Astrocyte (in vitro differentiated cells and primary cell): ENCODE measurements around the gene CASTOR1.

ENCODE experiments used
- EZH2 ChIP-seq: IDR thresholded peaks from 2 replicates; pipeline ENCODE4 v1.6.1; 2012; ENCODE audit warnings: mild to moderate bottlenecking, low read length, inconsistent platforms; ENCODE audit not compliant: insufficient read depth
- TF ChIP-seq, protein P1 (sequence below): IDR thresholded peaks from 2 replicates; pipeline ENCODE4 v1.5.1; 2011; ENCODE audit warnings: low read depth, mild to moderate bottlenecking, inconsistent platforms, low read length, moderate library complexity; ENCODE audit not compliant: insufficient read depth

DNA sequence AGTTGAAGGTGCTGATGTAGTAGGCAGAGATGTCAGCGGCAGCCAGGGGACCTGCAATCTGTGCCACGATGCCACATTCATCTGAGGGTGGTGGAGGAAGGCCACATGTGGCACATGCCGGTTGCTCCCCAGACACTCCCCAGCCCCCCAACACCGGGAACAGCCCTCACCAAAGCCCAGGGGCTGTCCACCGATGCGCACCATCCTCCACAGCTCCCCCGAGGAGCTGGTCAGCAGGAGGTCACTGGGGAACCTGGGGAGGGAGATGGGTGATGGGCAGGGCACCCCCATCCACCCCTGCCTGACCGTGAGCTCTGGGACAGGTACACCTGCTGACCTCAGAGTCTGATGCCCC, 3.5 kb downstream of the CASTOR1 start:
- TF ChIP-seq, protein P1, sequence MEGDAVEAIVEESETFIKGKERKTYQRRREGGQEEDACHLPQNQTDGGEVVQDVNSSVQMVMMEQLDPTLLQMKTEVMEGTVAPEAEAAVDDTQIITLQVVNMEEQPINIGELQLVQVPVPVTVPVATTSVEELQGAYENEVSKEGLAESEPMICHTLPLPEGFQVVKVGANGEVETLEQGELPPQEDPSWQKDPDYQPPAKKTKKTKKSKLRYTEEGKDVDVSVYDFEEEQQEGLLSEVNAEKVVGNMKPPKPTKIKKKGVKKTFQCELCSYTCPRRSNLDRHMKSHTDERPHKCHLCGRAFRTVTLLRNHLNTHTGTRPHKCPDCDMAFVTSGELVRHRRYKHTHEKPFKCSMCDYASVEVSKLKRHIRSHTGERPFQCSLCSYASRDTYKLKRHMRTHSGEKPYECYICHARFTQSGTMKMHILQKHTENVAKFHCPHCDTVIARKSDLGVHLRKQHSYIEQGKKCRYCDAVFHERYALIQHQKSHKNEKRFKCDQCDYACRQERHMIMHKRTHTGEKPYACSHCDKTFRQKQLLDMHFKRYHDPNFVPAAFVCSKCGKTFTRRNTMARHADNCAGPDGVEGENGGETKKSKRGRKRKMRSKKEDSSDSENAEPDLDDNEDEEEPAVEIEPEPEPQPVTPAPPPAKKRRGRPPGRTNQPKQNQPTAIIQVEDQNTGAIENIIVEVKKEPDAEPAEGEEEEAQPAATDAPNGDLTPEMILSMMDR = no peak
- no peak for TF ChIP-seq EZH2
